COLO829 (cell line): ENCODE results near the gene FXR2.
"Not testable (repeated sequence)": the region's sequence is repeated elsewhere in the genome, so short reads cannot be mapped to it uniquely, and the experiment has no call there.

Source experiments
- DNase-seq: peaks from one replicate; pipeline ENCODE4 v3.0.0; 2012; ENCODE audit warnings: low spot score

Gene FXR2

DNA sequence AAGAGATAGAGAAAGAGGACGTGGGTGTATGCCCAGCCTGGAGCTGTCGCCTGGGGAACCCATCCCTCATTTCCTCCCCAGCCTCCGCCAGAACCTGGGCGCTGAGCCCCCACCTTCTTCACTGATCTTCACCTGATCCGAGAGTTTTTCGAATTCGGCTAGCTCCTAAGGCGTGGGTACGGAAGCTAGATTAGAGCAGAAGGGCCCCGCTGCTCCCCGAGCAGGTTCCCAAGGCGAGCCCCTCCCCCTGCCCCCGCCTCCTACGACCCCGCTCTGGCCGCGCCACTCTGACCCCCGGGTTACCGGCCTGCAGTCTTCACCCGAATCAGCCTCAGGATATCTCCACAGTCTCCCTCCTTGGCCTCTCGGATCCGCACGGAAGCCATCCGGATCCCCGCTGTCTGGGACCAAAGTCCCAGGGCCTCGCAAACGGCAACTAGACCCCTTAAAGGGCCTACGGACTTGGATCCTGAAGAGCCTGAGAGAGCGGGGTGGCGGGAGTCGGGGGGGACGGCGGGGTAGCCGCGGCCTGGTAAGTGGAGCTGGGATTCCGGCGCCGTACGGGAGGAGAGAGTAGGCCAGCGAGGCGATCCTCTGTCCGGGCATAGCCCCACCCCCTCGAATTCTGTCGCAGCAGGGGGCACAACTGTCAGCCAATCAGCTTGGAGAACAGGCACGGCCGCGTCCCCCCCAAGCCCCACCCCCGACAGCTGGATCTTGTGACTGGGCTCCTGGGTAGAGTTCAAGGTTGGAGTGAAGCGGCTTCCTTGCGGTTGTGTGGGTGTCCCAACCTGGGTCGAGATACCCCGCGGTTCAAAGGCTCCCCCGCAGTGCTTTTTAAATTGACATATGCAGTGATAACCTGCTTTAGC is 12.8 kb upstream of the FXR2 start, which contains the start of gene SAT2:
SAT2 (minus strand) TSS at position 572 of the 872 bp plus-strand sequence; CDS start at position 386, 186 bp downstream.
- DNase-seq = peak; percentile 98

DNA sequence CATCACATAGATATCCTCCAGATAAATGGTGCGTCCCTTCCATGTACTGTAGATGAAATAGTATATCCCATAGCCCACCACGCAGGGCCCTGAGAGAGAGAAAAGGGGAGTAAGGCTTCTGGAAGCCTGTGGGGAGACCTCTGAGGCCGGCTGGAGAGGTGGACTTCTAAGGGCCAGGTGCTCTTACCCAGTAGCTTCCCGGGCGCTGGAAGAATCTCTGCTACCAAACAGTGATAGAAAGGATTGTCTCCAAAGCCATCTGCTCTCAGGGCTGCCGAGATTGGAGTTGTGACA is 12.2 kb upstream of the FXR2 start:
- DNase-seq = no peak

DNA sequence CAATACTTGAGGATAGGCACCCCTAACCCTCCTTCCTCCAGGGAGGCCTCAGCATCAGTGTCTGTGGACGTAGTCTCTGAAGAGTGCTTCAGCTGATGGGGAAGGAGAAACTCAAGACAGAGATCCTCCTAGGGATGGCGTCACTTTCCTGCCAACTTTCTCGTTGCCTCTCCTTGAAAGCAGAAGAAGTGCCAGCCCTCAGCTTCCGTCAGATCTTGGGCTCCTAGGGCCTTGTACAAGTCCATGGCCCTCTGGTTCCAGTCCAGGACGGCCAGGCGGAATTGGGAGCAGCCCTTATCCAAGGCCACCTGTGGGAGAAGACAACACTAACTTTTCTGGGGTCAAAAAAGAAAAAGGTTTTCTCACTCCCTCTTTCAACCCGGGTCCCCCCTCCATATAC is 11.6 kb upstream of the FXR2 start:
- DNase-seq = no peak

DNA sequence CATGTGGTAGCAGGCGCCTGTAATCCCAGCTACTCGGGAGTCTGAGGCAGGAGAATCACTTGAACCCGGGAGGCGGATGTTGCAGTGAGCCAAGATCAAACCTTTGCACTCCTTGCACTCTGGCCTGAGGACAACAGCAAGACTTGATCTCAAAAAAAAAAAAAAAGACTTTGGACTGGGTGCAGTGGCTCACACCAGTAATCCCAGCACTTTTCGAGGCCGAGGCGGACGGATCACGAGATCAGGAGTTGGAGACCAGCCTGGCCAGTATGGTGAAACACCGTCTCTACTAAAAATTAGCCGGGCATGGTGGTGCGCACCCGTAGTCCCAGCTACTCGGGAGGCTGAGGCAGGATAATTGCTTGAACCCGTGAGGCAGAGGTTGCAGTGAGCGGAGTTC is 11.1 kb upstream of the FXR2 start:
- DNase-seq = not testable (repeated sequence)

DNA sequence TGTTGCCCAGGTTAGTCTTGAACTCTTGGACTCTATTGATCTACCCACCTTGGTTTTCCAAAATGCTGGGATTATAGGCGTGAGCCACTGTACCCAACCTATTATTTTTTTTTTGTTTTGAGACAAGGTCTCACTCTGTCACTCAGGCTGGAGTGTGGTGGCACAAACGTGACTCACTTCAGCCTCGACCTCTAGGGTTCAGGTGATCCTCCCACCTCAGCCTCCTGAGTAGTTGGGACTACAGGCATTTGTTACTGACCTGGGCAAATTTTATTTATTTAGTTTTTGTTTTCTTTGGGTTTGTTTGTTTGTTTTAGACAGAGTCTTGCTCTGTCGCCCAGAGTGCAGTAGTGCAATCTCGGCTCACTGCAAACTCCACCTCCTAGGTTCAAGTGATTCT is 9.0 kb upstream of the FXR2 start:
- no peak for DNase-seq

DNA sequence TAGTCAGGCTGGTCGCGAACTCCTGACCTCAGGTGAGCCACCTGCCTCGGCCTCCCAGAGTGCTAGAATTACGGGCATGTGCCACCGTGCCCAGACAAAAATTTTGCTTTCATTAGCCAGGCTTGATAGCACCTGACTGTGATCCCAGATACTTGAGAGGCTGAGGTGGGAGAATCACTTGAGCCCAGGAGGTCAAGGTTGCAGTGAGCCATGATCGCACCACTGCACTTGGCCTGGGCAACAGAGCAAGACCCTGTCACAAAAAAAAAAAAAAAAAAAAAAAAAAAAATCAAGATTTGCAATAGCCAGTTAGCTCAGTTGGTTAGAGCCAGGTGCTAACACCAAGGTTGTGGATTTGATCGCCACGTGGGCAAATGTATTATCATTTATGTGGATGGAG is 6.1 kb upstream of the FXR2 start:
- no peak for DNase-seq

DNA sequence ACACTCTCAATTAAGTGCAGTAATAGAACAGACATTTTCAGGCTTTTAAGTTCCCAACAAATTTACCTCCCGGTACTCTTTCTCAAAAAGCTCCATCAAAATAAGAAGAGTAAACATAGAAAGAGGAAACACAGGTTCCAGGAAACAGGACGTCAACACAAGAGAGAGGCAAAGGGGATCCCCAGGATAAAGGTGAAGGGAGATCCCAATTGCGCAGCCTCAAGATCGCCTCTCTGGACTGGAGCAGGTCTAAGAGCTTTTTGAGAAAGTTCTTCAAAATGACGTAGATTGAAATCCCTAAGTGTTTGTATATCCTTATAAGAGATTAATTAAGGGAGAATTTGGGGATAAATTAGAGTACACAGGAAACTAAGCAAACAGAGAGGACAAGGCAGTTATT is 3.9 kb upstream of the FXR2 start:
- no peak for DNase-seq

DNA sequence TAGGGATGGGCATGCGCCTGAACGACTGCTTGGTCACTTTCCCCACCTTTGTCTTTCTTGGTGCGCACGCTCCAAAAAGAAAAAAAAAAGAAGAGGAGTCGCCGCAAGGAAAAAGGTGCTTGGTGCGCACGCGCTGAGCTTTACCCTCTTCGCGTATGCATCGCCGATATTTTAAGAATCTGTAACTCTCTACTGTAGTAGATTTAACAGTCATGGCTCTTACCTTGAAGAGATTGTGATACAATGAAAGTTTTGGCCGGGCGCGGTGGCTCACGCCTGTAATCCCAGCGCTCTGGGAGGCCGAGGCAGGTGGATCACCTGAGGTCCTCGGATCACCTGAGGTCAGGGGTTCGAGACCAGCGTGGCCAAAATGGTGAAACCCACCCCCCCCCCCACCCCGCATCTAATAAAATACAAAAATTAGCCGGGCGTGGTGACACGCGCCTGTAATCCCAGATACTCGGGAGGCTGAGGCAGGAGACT is 609 bp upstream of the FXR2 start:
- DNase-seq = no peak

DNA sequence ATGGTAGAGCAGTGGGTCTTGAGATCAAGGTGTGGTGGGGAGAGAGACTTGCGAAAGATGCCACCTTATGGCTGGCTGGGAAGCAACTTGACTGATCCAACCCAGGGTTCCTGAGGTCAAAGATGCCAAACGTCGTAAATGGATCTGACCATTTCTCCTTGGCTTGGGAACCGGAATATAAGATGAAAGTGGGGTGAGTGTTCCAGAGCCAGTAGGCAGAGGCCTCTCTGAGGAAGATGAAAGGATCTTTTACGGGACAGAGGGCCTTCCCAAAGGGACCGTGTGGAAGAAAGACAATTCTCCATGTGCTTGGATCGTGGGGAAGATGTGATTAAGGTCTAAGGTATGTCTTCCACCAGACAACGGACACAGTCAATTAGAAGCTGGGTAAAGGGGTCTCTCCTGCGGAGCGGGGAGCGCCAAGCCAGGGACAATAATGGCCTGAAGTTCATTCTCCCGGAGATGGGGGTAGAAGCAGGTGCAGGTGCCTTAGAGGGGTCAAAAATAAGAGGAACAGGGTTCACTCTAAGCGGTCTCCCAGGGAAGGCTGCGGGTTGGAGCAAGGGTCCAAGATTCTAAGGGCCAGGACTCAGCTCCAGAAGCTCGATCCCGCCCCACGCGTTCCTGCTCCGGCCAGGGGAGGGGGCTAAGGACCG is 800 bp downstream of the FXR2 start:
- DNase-seq = peak; percentile 42

DNA sequence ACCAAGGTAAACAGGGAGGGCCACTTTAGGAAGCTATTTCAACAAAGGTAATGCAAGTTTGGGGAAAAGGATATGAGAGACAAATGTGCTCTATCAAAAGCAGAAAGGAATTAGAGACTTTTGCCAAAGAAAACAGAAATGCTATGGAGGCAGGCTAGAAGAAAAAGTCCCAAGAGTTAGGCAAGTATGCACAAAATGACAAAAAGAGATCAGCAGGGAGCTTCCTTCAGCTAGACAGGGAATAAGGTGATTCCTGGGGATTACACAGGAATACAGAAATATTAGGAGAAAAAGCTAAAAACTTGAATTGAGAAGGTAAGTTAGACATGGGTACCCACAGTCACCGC is 2.4 kb downstream of the FXR2 start:
- DNase-seq = no peak

DNA sequence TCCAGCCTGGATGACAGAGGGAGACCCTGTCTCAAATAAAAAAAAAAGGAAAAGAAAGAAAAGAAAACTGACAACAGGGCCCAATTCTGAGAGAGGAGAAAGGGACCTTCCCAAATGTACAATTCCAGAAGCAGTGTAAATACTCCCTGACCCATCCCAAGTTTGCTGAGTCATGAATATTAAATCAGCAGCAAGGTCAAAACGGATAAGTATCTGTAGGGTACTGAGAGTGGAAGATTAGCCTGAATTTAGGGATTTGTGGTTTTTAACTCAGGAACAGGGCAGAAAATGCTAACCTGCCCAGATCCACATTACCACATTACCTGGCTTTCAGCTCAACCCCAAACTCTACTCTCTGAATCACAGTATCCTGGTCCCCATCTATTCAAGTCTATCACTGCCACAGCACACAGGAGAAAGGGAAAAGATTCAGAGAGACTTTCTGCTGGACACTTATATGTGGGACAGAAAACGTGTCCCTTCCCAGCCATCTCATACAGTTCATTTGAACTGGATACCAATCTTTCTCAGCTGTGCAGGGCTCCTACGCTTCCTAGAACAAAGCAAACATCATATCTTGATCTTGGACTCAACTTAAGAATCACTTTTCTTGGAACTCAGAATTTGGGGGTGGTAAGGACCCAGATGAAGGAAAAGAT is 2.9 kb downstream of the FXR2 start:
- DNase-seq = no peak

DNA sequence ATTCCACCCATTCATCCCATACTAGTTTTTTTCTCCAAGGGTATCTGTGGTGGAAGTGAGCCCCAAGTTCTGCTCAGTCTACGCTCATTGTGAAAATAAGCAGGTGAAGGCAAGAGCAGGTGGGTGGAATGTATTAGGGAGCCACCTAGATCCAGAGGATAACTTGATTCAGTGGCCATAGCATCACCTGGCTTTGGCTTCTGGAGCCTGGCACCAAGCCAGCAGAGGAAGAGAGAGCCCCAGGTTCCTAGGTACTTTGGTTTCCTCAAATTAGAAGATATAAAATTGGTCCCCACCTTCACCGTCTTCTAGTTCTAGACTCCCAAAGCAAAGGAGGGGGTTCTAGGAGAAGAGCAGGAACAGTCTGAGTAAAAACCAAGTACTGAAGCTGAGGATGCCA is 4.1 kb downstream of the FXR2 start:
- DNase-seq = no peak

DNA sequence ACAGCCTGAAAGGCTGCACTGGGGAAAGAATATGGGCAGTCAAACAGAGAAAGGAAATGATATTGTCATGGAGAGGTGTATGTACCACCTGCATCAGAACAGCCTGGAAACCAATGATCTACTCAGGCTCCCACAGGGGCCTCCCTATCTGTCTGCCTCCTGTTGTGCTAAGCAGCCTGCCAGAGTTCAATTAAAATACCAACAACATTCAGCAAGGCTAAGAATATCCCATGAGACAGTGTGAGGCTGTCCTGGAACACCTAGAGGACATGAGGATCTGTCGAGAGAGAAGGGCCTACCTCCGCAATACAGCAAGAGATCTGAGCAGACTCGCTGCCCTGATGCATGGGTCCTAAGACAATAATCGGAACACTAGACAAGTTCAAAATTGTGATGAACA is 8.4 kb downstream of the FXR2 start:
- no peak for DNase-seq

DNA sequence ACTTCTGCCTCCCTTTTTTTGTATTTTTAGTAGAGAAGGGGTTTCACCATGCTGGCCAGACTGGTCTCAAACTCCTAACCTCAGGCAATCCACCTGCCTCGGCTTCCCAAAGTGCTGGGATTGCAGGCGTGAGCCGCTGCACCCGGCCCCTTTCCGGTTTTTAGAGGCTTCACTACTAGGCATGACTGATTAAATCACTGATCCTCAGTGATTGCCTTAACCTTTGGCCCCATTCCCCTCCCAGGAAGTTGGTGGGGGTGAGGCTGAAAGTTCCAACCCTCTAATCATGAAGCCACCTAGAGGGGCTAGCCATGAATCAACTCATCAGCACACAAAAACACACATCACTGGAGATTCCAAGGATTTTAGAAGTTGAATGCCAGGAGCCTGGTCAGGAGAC is 17.1 kb downstream of the FXR2 start:
- not testable (repeated sequence) for DNase-seq

DNA sequence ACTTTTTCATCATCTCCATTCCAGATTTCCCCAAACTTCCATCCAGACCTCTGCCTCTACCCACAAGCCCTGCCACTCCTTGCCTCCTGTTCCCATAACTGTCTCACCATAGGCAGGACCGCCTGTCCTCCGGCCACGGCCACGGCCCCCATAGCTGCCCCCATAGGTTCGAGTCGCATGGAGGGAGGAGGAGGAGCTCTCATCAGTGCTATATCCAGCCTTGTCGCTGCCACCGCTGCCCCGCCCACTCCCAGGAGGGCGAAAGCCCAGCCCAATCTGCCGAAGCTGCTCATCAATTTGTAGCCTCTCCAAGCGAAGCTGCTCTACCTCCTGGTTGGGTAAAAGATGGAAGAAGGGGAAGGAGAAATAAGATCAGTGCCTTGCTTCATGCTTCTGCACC is 21.4 kb downstream of the FXR2 start:
- no peak for DNase-seq

DNA sequence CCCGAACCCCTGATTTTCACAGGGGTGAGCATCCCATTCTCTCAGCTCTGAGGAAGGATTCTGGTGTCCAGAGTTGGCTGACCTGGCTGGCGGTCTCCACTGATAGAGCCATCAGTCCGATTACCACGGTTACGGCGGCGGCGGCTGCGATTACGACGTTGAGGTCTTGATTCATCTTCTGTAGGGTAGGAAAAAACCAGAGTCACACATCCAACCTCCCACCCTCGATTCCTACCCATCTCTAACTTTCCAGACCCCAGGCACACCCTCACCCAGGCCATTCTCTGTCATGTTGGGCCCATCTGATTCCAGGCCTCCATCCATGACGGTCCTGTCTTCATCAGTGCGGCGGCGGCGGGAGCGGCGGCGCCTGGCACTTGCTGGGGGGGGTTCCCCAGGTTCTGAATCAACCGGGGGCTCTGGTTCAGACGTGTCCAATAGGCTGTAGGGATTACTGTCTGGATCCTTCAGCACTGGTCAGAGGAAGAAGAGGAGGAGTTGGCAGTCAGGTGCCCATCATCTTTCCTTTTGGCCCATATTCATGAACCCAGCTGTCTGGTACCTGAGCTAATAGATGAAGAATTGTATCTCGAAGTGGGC is 22.2 kb downstream of the FXR2 start:
- no peak for DNase-seq

DNA sequence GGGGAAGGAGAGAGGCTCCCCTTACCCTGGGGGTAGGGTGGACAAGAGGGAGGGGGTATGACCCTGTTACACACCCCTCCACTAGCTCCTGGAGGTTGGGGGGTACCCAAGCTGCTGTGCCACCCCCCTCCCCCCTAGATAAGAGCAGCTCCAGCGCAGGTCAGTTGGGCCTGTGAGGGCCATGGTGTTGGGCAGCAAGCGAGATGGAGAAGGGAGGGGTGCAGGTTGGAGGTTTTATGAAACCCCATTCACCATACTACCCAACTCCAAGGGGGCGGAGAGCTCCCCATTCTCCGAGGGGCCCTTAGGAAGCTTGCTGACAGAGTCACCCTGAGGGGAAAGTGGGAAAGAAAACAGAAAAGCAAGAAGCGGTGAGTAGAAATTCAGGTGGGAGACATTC is 23.1 kb downstream of the FXR2 start:
- no peak for DNase-seq

DNA sequence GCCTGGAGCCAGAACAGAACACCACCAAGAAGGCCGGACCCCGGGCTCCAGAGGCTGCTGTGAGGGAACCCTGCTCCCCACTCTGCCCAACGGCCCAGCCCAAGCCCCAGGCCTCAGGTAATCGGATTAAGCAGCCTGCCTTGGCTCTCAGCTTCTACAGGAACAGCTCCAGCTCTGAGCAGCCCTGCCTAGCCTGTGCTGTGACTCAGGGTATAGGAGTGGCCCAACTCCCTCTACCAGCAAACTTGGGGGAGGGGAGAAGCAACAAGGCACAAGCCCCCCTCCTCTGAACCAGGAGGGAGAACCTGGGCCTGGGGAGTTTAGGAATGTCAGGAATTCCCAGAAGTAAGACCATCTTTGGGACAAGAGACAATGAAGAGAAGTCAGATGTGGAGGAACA is 24.0 kb downstream of the FXR2 start:
- DNase-seq = no peak

DNA sequence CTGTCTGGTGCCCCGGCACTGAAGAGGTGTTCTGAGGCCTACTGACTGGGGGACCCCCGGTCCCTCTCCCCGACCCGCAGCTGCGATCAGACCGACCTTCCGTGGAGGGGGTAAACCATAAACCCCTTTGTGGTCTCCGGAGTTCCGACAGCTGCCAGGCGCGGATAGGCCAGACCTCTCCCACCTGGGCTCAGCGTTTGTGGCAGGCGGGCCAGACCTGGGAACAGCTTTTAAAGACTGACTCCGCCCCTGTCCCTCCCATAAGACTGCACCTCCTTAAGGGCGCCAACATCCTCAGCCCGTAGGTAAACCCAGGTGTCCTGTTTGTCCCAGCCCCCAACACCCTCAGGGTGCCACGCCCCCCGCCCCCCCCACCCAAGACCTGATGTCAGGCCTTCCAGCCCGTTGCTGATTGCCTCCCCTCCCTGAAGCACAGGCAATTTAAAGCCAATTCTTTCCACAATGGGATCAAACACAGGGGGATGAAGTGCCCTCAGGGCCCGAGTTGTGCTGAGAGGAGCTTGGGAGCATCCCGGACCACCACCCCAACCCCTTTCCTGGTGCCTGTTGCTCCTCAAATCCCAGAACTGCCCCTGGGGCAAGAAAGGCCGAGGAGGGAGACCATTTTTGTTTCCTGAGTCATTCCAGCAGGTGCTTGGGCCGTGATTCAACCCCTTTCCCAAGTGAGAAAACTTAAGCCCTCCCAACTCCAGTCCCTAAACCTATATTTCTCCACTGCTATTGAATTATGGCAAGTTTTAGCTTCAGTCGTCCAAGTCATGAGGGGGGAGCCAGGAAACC is 24.6 kb downstream of the FXR2 start, which contains the start of gene SOX15:
SOX15 (minus strand) TSS at position 204 of the 801 bp plus-strand sequence. CDS start 418 bp downstream, outside the sequence.
- DNase-seq = no peak

DNA sequence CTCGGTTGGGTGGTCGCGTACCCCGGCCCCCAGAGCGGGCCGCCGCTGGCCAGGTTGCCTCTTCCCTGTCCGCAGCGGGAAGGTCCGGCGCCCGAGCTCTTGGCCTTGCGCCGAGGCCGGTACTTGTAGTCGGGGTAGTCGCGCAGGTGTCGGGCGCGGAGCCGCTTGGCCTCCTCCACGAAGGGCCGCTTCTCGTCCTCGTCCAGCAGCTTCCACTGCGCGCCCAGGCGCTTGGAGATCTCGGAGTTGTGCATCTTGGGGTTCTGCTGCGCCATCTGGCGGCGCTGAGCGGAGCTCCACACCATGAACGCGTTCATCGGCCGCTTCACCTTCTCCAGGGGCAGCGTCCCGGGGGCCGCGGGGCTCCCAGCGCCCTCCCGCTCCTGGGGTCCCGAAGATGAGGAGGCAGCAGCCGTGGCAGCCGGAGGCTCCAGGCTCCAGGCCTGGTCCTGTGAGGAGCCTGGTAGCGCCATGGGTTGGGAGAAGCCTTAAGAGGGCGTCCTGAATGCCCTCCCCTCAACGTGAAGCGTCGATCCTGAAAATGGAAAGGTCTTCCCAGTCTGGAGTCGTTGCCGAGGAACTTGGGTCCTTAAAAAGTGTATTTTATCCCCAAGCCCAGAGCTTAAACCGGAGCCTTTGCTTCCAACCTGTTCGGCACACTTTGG is 25.4 kb downstream of the FXR2 start:
- no peak for DNase-seq

DNA sequence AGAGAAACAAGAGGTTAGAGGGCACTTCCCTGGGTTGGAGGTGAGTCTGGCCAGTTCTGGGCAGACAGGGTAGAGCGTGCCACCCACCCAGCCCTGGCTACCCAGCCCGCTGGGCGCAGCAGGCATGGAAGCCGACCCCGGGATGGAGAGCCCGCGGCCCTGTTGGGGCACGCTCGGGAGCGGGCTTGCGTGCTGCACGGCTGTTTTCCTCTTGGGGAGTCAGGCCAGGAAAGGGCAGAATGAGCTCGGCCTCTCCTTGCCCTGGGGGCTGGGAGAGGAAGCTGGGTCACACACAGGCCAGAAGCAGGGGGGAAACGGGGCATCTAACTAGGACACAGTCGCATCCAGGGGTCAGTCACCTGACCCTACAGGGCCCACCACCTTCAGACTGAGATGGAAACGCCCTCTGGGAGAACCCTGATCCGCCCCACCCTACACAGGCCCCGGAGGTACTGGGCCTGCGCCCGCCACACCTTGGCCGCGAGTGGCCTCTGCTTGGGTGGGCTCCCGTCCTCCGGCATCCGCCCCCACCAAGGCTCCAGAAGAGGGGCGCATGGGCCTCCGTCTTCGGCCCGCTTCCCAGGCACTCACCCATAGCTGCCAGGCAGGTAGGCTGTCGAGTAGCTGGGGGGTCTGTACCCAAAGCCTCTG is 26.0 kb downstream of the FXR2 start:
- no peak for DNase-seq
